NCI-H146 (cell line): Measurements from ENCODE around the gene MPG.

ENCODE experiments used
- DNase-seq: peaks from one replicate; lab custom pipeline; 2025; lab: John Stamatoyannopoulos, UW

Gene MPG

GRCh38 chr16:83781-84615, 6.0 kb downstream of the MPG start:
- DNase-seq = peak; percentile 83

DNA sequence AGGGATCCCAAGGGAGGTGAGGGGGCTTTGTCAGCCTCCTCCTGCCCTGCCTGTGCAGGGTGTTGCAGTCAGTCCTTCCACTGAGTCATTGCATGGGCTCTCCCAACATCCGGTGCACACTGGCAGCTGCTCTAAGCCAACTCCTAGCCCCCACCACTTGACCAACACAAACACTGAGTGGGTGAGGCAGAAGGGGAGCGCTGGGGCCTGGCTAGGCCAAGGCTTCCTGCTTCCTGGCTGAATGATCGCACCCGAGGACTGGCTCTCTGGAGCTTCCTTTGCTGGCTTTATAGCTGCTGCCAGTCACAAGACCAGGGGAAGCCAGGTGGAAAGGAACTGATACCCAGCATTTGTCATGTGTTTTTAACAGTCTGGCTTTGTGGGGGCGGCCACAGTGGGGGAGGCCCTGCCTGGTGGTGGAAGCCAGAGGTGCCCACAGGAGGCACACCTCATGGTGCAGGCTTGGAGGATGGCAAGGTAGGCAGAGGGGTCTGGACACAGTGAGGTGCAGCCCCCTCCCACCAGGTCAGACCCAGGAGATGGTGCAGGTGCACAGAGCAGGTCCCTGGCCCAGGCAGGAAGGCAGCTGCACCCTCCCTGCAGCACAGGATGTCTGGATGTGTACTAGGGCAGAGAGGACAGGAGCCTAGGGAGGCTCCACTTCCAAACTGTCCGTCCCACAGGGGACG, 6.8 kb downstream of the MPG start:
- DNase-seq = peak; percentile 68

GRCh38 chr16:85407-85782, 7.4 kb downstream of the MPG start:
- DNase-seq = no peak

DNA sequence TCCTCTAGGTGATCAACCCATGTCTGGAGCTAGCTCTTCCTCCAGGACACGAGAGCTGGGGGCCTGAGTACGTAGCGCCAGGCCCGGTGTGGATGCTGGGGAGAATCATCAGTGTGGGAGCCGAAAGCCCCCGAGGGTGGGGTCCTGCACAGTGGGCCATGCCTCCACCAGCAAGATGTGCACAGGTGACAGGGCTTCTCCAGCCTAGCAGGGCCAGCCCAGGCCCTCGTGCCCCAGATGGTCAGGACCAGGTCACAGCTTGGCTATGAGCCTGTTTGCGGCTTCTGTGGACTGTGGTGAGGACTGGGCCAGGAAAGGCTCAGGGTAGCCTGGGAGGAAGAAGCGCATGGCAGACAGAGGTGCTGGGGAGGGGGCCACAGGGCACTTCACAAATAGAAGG, 7.8 kb downstream of the MPG start:
- DNase-seq = no peak

- DNase-seq = no peak
Measured at GRCh38 chr16:86483-86952, 8.5 kb downstream of the MPG start.

DNA sequence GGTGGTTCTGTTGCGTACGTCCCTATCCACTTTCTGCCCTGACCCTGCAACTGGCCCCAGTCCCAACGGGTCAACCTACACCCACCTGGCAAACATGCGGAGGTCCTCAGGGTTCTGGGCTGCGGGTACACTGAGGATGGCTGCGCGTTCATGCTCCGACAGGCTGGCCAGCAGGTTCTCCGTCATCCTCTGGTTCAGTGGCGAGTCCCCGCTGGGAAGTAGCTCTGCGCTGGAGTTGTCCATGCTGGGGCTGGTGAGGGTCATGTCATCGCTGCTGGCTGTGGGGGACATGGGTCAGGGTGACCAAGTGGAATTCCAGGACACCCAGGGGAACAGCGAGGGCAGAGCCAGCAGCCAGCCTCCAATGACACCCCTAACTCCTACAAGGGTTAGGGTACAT, 10.6 kb downstream of the MPG start:
- no peak for DNase-seq

DNA sequence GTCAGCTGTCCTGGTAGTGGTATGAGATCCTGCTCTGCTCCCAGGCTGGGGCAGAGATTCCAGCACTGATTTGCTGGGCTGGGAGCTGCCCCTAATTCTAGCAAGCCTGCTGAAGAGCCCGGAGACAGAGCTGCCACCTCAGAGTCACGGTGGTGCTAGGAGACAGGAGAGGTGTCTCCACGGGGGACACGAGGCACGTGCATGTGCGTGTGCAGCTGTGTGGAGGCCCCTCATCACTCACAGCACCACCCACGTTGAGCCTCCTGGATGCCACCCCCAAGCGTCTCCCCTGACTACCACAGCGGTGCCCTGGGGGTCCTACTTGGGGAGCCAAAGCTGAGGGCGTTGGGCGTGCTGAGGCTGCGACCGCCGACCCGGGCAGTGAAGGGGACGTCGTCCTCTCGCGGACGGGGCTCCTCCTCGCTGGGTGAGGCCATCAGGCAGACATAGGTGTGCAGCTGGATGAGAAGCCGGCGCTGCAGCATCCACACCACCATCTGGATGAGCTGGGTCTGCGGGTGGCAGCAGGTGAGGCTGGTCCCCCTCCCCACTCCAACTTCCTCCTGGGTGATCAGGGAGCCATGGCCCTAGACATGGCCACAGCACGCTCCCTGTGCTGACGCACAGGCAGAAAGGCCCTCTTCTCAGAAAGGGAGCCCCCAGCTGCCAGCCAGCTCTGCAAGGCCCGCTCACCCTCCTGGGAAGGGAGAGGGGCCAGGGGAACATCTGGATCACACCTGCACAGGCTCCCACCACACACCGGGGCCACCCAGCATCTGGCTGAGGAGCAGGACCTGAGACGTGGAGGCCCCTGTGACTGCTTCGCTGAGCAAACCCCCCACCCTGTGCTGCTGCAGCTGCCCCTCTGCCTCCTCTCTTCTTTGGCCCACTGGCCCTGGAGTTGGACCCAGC, 11.6 kb downstream of the MPG start:
- DNase-seq = no peak

DNA sequence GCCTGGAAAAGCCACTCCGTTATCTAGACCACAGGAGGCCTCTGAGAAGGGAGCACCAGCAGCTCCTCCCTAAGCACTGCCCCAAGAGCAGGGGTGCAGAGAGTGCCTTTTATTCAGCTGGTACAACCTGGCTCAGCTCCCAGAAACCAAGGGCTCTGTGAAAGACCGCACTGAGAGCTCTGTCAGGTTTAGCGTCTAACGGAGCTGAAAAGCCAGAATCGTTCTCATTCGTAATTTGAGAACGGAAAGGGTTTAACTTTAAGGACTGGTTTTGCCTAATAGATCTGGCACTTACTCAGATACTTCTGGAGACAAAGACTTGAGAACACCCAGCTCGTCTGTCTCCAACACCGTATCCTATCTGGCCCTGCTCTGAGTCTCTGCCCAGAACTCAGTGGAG, 13.5 kb downstream of the MPG start:
- DNase-seq = no peak

DNA sequence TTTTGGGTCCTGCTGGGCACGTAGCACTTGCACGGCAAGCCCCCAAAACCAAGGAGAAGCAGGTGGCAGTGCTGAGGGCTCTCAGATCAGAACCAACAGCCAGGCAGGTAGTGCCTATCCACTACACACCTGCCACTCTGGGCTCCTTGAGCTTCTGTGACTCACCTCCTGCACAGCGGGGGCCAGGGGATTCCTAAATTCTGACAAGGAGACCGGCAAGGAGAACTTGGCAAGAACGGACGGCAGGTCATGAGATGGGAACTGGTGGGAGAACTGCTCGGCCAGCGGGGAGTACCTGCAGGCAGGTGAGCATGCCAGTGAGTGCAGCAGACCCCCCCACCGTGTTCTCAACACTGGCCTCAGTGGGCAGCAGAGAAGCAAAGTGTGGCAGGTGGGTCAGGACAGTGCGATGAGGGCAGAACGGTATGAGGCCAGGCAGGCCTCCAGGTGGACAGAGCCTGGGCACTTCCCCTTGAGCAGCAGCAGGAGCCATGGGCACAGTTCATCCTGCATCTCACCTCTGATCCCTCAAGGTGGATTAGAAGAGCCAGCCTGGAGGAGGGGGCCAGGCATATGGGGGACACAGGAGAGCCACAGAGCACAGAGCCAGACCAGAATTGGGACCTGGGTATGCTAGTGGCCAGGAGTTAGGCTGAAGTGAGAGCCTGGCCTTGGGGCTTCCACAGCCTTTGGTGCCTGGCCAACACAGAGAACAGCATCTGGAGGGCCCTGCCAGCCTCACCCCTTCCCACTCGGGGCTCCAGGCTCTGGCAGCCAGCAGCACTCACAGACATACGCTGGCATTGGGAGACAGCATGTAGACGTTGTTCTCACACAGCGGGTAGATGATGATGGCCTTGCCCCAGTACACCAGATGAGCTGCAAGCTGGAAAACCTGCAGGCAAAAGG, 14.7 kb downstream of the MPG start:
- DNase-seq = no peak

GRCh38 chr16:94918-95265, 16.9 kb downstream of the MPG start:
- DNase-seq = no peak

DNA sequence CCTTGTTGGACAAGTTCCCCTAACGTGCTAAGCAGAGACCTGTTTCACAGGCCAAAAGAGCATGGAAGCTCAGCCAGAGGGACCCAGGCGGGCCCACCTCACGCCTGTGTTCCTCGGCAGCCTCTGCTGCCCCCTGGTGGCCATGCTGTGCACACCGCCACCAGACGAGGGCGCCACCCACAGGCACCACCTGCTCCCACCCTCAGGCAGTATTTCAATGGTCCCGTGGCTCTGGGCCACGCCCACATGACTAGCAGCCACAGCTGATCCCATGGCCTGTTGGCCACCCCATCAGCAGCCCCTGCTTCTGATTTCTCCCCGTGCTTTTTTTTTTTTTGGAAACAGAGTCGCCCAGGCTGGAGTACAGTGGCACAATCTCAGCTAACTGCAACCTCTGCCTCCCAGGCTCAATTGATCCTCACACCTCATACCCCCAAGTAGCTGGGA, 18.9 kb downstream of the MPG start:
- peak; percentile 90 for DNase-seq

DNA sequence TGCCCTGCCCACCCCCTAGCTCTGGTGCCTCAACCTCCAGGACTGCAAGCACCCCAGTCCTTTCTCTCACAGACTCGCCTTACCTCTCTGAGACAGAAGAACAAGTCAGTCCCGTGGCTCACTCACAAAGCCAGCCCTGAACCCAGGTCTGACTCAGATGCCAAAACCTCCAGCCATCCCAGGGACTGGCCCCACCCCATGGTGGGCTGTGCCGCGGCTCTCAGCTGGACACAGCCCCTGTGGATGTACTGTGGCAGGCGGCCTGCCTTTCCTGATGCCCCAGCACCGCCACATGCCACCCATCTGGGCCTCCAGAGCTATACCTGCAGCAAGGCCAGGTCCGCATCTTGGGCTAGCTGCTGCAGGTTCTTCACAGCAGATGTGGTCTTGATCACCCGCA, 19.8 kb downstream of the MPG start:
- no peak for DNase-seq

- DNase-seq = no peak
Measured at GRCh38 chr16:100989-101388, 23.0 kb downstream of the MPG start.

GRCh38 chr16:101586-101985, 23.6 kb downstream of the MPG start:
- no peak for DNase-seq

GRCh38 chr16:102060-102855, 24.2 kb downstream of the MPG start:
- no peak for DNase-seq

- no peak for DNase-seq
Measured at GRCh38 chr16:104355-104754, 26.3 kb downstream of the MPG start.

GRCh38 chr16:104928-105327, 26.9 kb downstream of the MPG start:
- no peak for DNase-seq

DNA sequence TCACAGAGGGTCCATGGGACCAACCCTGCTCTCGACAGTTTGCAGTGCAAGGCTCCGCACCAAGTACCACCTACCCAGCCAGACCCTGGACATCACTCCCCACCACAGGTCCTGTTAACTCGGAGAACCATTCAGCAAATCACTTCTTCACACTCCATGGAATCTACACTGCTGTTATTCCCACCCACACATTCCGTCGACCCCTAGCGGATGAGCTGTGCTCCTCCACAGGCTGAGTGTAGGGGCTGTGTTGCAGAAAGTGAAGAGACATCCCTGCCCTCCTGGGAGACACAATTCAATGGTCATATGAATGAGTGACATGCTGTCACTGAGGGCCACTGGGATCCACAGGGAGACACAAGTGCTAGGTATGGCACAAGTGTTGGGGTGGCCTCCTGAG, 27.5 kb downstream of the MPG start:
- no peak for DNase-seq

DNA sequence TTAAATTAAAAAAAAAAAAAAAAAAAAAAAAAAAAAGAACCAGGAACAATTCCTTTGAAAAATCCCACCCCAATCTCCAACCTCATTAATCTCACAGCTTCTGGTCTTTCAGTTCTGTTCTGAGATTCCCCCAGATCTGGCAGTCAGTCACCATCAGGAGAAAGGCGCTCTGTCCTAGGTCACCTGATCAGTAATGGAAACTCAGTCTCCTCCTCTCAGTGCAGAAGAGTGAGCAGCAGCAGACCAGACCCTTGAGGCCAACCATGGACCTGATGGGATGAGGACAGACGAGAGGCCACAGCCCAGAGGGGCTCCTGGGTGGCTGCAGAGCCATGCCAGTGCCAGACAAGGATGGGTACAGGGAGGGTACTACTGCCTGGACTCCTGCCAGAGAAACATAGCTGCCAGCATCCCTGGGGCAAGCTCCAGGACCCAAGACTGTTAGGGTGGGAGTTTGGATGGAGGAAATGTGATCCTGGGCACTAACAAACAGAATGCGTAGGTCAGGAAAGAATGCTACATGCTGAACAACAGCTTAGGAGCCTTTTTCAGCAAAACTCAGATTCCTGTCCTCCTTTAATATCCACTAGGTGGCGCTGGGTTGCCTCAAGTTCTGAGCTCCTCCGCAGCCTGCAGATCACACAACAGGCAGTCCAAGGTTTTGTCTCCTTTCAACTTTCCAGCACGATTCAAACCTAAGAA, 28.7 kb downstream of the MPG start:
- DNase-seq = peak; percentile 83
